Effector memory CD8-positive, alpha-beta T cell (primary cell): ENCODE results near the gene STIM2.
"Not testable (repeated sequence)": the region's sequence is repeated elsewhere in the genome, so short reads cannot be mapped to it uniquely, and the experiment has no call there.

Experiments
- ATAC-seq: fragments of 150-1000 bp; cut with Tn5 transposase; replicated peaks from 2 replicates; pipeline ENCODE4 v1.10.0; 2021; ENCODE audit warnings: mild to moderate bottlenecking, moderate library complexity
- DNase-seq, 3 experiments: peaks; one replicate each; pipeline ENCODE4 v3.0.0; 2021
- H3K27ac Mint-ChIP-seq, 2 donors: one replicate each; pipeline ENCODE4 v1.8.0; 2022; ENCODE audit warnings: mild to moderate bottlenecking in 2 of 2, mixed read lengths in 2 of 2, moderate library complexity in 2 of 2
- H3K27me3 Mint-ChIP-seq, 2 donors: one replicate each; pipeline ENCODE4 v1.8.0; 2022; ENCODE audit warnings: mixed read lengths in 2 of 2
- H3K36me3 Mint-ChIP-seq: one replicate; pipeline ENCODE4 v1.8.0; 2022; ENCODE audit warnings: mild to moderate bottlenecking, moderate library complexity, mixed read lengths; ENCODE audit not compliant: insufficient read depth
- H3K4me1 Mint-ChIP-seq, 2 donors: one replicate each; pipeline ENCODE4 v1.8.0; 2022; ENCODE audit warnings: low read depth in 2 of 2, mixed read lengths in 2 of 2
- H3K4me3 Mint-ChIP-seq, 2 donors: one replicate each; pipeline ENCODE4 v1.8.0; 2022; ENCODE audit warnings: mild to moderate bottlenecking in 2 of 2, mixed read lengths in 2 of 2, moderate library complexity in 2 of 2
- H3K9me3 Mint-ChIP-seq, 2 donors: one replicate each; pipeline ENCODE4 v1.8.0; 2022; ENCODE audit warnings: mixed read lengths in 2 of 2

STIM2 gene

DNA sequence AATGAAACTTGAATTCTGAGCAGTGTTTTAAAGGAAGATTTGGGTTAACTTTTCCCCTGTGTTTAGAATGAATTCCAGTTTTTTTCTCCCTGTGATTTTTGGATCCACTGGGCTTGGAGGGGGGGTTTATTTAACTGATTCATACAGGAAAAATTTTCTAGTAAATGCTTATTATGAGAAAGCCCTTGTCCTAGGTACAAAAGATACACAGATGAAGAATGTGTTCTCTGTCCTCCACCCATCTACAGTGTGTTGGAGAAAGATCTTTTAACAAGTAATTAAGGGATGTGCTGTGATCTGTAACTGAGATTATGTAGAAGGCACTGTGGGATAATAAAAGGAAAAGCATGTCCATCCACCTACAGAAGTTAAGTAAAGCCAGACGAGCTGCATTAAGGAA lies 103.9 kb downstream of the STIM2 start:
- no peak overlapping the region for H3K4me3 Mint-ChIP-seq
- H3K36me3 Mint-ChIP-seq = no peaks in the 10 kb centered on the region
- DNase-seq = no peak
- H3K9me3 Mint-ChIP-seq = no peaks in the 10 kb centered on the region
- ATAC-seq = no peak
- H3K4me1 Mint-ChIP-seq = peaks cover 19 to 68% of the 10 kb centered on the region in 2 donors
- H3K27me3 Mint-ChIP-seq = no peaks in the 10 kb centered on the region
- peak overlapping the region; percentile 6 to 47 for H3K27ac Mint-ChIP-seq

DNA sequence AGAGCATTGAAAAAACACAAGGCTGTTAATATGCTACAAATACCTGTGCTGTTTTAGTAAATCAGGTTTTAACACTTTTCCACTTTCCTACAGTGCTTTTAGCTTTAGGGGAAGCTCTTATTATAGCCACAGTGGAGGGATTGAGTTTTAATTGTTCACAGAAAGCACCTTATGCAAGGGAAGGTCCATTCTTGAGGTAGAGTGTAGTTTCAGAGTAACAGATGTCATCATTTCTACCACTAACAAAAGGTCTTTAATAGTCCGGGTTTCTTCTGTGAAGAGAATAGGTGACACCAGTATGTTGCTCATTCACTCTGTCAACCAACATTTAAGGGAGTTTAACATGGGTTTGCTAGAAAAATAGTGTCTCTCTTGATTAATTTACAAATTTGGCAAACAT lies 104.4 kb downstream of the STIM2 start:
- DNase-seq (no peak), ATAC-seq (no peak)
- Mint-ChIP-seq H3K4me1 (peaks cover 19 to 66% of the 10 kb centered on the region in 2 donors), H3K27me3 (no peaks in the 10 kb centered on the region), H3K9me3 (no peaks in the 10 kb centered on the region), H3K4me3 (no peak overlapping the region), H3K36me3 (no peaks in the 10 kb centered on the region), H3K27ac (peak overlapping the region; percentile 6 to 47)

DNA sequence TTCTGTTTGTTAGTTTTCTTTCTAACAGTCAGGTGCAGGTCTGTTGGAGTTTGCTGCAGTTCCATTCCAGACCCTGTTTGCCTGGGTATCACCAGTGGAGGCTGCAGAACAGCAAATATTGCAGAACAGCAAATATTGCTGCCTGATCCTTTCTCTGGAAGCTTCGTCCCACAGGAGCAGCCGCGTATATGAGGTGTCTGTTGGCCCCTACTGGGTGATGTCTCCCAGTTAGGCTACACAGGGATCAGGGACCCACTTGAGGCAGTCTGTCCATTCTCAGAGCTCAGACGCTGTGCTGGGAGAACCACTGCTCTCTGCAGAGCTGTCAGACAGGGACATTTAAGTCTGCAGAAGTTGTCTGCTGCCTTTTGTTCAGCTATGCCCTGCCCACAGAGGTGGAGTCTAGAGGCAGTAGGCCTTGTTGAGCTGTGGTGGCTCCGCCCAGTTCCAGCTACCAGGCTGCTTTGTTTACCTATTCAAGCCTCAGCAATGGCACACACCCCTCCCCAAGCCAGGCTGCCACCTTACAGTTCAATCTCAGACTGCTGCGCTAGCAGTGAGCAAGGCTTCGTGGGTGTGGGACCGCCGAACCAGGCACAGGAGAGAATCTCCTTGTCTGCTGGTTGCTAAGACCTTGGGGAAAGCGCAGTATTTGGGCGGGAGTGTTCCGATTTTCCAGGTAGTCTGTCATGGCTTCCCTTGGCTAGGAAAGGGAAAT lies 115.0 kb downstream of the STIM2 start:
- not testable (repeated sequence) for H3K9me3 Mint-ChIP-seq, H3K36me3 Mint-ChIP-seq
- peaks cover 53 to 67% of the 10 kb centered on the region in 2 donors for H3K4me1 Mint-ChIP-seq

DNA sequence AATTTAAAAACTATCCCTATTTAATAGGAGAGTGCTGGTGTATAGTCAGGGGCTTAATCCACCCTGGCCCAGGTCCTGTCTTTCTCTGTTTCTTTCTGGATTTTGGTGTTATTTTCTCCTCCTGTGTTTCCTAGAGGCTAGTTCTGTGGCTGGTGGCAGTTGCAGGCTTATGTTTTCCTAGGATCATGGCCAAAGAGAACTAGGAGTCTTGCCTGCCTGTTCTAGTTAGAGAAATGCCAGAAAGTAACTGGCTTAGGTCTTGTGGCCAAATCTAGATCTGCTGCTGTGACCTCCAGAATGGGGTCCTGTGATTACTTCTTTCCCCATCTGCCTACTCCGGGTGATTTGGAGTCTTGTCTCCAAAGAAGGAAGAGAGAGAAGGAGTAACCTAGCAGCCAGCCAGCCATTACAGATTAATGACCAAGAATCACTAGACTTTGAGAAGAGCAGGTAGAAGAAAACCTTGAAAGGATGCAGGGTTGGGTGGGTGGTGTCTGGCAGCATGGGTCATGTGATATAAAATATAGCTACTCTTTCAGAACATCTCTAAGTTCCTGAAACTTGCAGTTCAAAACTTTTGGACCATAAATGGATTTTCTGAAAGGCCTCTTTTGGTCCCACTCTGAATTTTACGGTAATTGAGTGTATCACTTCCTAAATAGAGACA lies 117.9 kb downstream of the STIM2 start:
- Mint-ChIP-seq H3K36me3 (peaks cover 3% of the 10 kb centered on the region), H3K4me1 (peaks cover 27 to 47% of the 10 kb centered on the region in 2 donors), H3K27me3 (no peaks in the 10 kb centered on the region), H3K27ac (peak overlapping the region; percentile 44 to 67), H3K4me3 (no peak overlapping the region), H3K9me3 (no peaks in the 10 kb centered on the region)
- ATAC-seq = no peak
- DNase-seq = no peak

More for the DNA sequence above, 115.0 kb downstream of the STIM2 start:
- not testable (repeated sequence) for H3K4me3 Mint-ChIP-seq, H3K27me3 Mint-ChIP-seq, ATAC-seq, H3K27ac Mint-ChIP-seq, DNase-seq

DNA sequence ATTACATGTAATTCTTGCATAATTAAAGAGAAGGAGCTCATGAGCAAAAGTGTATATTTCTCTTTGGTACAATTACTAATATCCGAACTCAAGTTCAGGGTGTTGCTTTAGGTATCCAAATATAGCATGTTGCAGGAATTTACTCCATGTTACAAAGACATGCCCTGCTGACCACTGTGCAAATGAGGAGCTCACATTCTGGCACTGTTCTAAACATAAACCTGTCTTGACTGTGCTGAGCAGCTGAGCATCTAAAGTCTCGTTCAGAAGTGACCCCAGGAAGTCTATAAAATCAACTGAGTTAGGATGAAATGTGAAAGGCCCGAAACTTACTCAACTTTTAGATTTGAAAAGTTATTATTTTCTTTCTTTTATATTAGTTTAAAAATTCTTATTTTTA lies 124.3 kb downstream of the STIM2 start:
- Mint-ChIP-seq H3K9me3 (no peaks in the 10 kb centered on the region), H3K27me3 (no peaks in the 10 kb centered on the region), H3K4me1 (peaks cover 19 to 34% of the 10 kb centered on the region in 2 donors), H3K36me3 (no peaks in the 10 kb centered on the region), H3K4me3 (no peak overlapping the region), H3K27ac (peak overlapping the region in 1 of 2 donors; percentile 38)
- ATAC-seq (no peak), DNase-seq (no peak)

- no peaks in the 10 kb centered on the region for H3K27me3 Mint-ChIP-seq
- H3K4me1 Mint-ChIP-seq = peaks cover 19 to 40% of the 10 kb centered on the region in 2 donors
- ATAC-seq (peak; percentile 100), DNase-seq (peak; percentile 7 to 19 (median 8))
- no peaks in the 10 kb centered on the region for H3K9me3 Mint-ChIP-seq
- H3K36me3 Mint-ChIP-seq = no peaks in the 10 kb centered on the region
- H3K4me3 Mint-ChIP-seq = peak overlapping the region; percentile 34 to 48
- H3K27ac Mint-ChIP-seq = peak overlapping the region in 1 of 2 donors; percentile 10
These were observed 125.2 kb downstream of the STIM2 start for GRCh38 chr4:26985873-26986272.

DNA sequence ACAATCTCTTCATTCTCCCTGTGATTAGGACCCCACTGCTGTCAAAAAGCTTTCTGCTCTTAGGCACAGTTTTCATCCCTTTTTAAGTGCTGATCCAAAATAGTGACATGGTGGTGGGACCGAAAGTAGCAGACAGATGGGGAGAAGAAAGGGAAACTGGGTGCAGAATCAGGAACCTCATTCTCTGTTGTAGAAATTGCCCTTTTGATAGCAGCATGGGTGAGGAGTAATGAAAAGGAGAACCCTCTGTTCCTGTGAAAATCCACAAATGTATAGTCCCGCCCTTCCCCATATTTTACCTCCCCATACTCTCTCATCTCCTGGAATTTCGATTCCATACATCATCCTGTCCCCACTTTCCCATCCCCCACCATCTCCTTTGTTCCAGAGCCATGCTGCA lies 126.5 kb downstream of the STIM2 start:
- H3K4me1 Mint-ChIP-seq = peaks cover 23 to 45% of the 10 kb centered on the region in 2 donors
- DNase-seq = no peak
- no peaks in the 10 kb centered on the region for H3K9me3 Mint-ChIP-seq
- no peaks in the 10 kb centered on the region for H3K36me3 Mint-ChIP-seq
- no peak overlapping the region for H3K4me3 Mint-ChIP-seq
- H3K27ac Mint-ChIP-seq = peak overlapping the region; percentile 70 to 82
- no peaks in the 10 kb centered on the region for H3K27me3 Mint-ChIP-seq
- no peak for ATAC-seq

- Mint-ChIP-seq H3K4me3 (no peak overlapping the region), H3K4me1 (peaks cover 18 to 33% of the 10 kb centered on the region in 2 donors), H3K27ac (peak overlapping the region in 1 of 2 donors; percentile 64), H3K9me3 (no peaks in the 10 kb centered on the region), H3K36me3 (no peaks in the 10 kb centered on the region), H3K27me3 (no peaks in the 10 kb centered on the region)
- DNase-seq = no peak
- ATAC-seq = no peak
These were observed 130.4 kb downstream of the STIM2 start for GRCh38 chr4:26991057-26991456.

- ATAC-seq (peak; percentile 66), DNase-seq (no peak)
- Mint-ChIP-seq H3K27ac (no peak overlapping the region), H3K4me1 (peaks cover 7 to 23% of the 10 kb centered on the region in 2 donors), H3K36me3 (peaks cover 3% of the 10 kb centered on the region), H3K4me3 (no peak overlapping the region), H3K9me3 (no peaks in the 10 kb centered on the region), H3K27me3 (no peaks in the 10 kb centered on the region)
These were observed 132.2 kb downstream of the STIM2 start for GRCh38 chr4:26992657-26993361.

DNA sequence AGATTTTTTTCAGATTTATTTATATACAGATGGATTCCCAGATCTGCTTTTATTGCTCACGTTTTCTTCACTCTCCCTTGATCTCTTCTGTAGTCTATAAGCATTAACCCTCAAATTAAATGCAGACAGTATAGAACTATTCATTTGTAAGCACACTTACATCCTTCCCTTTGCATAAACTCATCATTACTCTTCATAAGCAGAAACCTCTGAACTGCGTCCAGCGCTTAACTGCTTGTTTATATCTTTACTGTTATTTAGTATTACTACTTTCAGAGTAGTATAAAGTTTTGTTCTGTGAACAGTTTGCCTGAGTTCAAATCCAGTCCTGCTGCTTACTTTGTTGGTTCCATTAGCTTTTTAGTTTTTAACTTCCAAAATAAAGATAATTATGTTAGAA lies 132.9 kb downstream of the STIM2 start:
- no peak for ATAC-seq
- Mint-ChIP-seq H3K27ac (no peak overlapping the region), H3K4me3 (no peak overlapping the region), H3K27me3 (no peaks in the 10 kb centered on the region), H3K4me1 (peaks cover 4 to 19% of the 10 kb centered on the region in 2 donors), H3K36me3 (peaks cover 5% of the 10 kb centered on the region), H3K9me3 (no peaks in the 10 kb centered on the region)
- DNase-seq = no peak

GRCh38 chr4:26993967-26994366 lies 133.3 kb downstream of the STIM2 start:
- H3K27ac Mint-ChIP-seq = no peak overlapping the region
- ATAC-seq (no peak), DNase-seq (no peak)
- H3K4me3 Mint-ChIP-seq = no peak overlapping the region
- no peaks in the 10 kb centered on the region for H3K27me3 Mint-ChIP-seq
- peaks cover 4 to 19% of the 10 kb centered on the region in 2 donors for H3K4me1 Mint-ChIP-seq
- no peaks in the 10 kb centered on the region for H3K9me3 Mint-ChIP-seq
- peaks cover 7% of the 10 kb centered on the region for H3K36me3 Mint-ChIP-seq

DNA sequence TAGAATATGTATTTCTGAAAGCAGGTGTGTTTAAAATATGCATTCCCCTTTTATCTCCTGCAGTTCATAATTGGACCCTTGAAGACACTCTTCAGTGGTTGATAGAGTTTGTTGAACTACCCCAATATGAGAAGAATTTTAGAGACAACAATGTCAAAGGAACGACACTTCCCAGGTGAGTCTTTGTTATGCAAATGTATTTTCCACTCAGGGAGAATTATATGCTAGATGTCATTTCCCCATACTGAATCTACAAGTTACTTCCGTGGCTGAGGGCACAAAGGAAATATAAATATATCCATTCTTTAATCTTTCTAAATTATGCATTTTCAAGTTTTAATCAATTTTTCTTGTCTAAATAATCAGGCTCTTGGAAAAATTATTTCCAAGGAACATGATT lies 134.7 kb downstream of the STIM2 start:
- no peak overlapping the region for H3K4me3 Mint-ChIP-seq
- DNase-seq = no peak
- no peaks in the 10 kb centered on the region for H3K9me3 Mint-ChIP-seq
- H3K27ac Mint-ChIP-seq = no peak overlapping the region
- H3K4me1 Mint-ChIP-seq = peaks cover 4 to 17% of the 10 kb centered on the region in 2 donors
- H3K36me3 Mint-ChIP-seq = peaks cover 7% of the 10 kb centered on the region
- H3K27me3 Mint-ChIP-seq = no peaks in the 10 kb centered on the region
- ATAC-seq = no peak

DNA sequence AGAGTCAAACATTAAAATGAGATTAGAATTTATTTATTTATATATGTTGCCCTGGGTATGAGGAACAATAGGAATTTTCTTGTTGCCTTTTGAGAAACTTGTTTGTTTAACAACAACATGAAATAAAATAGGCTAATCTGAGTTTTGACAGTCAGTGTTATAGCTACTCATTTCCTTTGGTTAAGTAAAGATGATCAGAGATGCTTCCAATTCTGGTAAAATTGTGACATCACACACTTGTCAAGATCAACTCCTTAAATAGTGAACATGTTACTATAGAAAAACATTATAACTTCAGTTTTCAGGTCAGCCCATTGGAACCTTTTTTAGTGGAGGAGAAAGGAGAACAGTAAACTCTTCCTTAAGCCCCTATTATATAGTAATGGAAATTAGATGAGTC lies 136.1 kb downstream of the STIM2 start:
- Mint-ChIP-seq H3K36me3 (peaks cover 12% of the 10 kb centered on the region), H3K9me3 (no peaks in the 10 kb centered on the region), H3K27me3 (no peaks in the 10 kb centered on the region), H3K4me1 (peaks cover 0 to 4% of the 10 kb centered on the region in 2 donors), H3K4me3 (no peak overlapping the region), H3K27ac (peak overlapping the region in 1 of 2 donors; percentile 79)
- ATAC-seq (no peak), DNase-seq (no peak)
